ENCODE data around the gene MOCS1. TPM values are rescaled to one million over a fixed set of nuclear protein-coding genes. Genes with fewer than 3 reads are reported as not detected.
A peak's percentile ranks its signal among the peaks of the same experiment; 100 is the strongest.

The MOCS1 gene
- total and polyA plus RNA-seq, 8 donors: 6.9 to 13.8 (median 8.4) TPM

DNA sequence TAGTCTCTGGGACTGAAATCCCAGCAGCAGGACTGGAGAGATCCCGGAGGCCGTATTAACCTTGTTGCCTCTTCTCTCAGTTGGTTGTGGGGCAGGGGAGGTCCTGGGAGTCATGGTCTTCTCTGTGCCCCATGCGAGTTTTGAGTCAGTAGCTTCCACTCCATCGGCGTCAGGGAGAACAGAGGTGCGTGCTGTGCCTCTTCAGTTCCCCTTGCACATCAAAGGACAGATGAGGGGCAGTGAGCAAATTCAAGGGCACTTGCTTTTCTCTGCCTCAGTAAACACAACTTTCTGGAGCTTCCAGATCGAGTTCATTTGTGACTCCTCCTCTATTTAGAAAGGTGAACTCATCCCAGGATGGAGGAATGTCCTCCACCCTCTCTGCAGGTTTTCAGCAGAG lies 48.6 kb downstream of the MOCS1 start:
- WGBS, 2 donors: 87 to 92% methylated on average over 7 of the region's 7 CpGs
- DNase-seq (no peak), ATAC-seq (no peak), FAIRE-seq (no peak)
- TF ChIP-seq, protein P1, sequence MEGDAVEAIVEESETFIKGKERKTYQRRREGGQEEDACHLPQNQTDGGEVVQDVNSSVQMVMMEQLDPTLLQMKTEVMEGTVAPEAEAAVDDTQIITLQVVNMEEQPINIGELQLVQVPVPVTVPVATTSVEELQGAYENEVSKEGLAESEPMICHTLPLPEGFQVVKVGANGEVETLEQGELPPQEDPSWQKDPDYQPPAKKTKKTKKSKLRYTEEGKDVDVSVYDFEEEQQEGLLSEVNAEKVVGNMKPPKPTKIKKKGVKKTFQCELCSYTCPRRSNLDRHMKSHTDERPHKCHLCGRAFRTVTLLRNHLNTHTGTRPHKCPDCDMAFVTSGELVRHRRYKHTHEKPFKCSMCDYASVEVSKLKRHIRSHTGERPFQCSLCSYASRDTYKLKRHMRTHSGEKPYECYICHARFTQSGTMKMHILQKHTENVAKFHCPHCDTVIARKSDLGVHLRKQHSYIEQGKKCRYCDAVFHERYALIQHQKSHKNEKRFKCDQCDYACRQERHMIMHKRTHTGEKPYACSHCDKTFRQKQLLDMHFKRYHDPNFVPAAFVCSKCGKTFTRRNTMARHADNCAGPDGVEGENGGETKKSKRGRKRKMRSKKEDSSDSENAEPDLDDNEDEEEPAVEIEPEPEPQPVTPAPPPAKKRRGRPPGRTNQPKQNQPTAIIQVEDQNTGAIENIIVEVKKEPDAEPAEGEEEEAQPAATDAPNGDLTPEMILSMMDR (IDR thresholded peaks at IDR 0.05): no peak
- H3K27me3 ChIP-seq: no peaks in the 10 kb centered on the region
- H3K9me3 ChIP-seq: no peaks in the 10 kb centered on the region
- intact Hi-C loops (cut with DNase I): loop anchor here in 1 of 3 donors (10.0 kb wide), 1 partner anchor 521 kb away; no protein-coding TSS in a partner anchor
- H3K27ac ChIP-seq: no peak overlapping the region
- H3K36me3 ChIP-seq: no peaks in the 10 kb centered on the region
- H3K4me3 ChIP-seq: no peak overlapping the region
- no peaks in the 10 kb centered on the region for H3K4me1 ChIP-seq

DNA sequence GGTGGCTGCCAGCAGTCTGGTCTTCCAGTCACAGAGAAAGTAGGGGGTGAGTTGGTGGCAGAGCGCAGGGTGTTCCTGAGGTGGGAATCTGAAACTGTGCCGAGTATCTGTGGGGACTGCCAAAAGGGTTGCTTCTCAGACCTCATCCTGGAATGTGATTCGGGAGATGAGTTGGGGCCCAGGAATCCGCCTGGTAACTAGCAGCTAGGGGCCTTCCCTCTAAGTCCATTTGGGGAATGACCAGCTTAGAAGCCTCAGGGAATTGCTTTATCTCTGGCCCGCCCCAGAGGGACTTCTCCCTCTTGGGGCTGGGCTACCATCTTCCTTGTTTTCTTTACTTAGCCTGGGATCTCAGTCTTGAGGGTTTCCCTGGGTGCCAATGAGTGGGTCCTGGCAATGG lies 49.6 kb downstream of the MOCS1 start:
- WGBS, 2 donors: 76 to 89% methylated on average over 5 of the region's 5 CpGs
- no peaks in the 10 kb centered on the region for H3K27me3 ChIP-seq
- no peaks in the 10 kb centered on the region for H3K9me3 ChIP-seq
- intact Hi-C loops (cut with DNase I): loop anchor here in 1 of 3 donors (10.0 kb wide), 1 partner anchor 520 kb away; no protein-coding TSS in a partner anchor
- peaks cover 0 to 5% (median 0%) of the 10 kb centered on the region in 3 donors for H3K4me1 ChIP-seq
- ATAC-seq (no peak), FAIRE-seq (no peak), DNase-seq (no peak)
- no peak overlapping the region for H3K4me3 ChIP-seq
- no peak overlapping the region for H3K27ac ChIP-seq
- H3K36me3 ChIP-seq: no peaks in the 10 kb centered on the region
- TF ChIP-seq, protein P1 (IDR thresholded peaks at IDR 0.05): no peak

DNA sequence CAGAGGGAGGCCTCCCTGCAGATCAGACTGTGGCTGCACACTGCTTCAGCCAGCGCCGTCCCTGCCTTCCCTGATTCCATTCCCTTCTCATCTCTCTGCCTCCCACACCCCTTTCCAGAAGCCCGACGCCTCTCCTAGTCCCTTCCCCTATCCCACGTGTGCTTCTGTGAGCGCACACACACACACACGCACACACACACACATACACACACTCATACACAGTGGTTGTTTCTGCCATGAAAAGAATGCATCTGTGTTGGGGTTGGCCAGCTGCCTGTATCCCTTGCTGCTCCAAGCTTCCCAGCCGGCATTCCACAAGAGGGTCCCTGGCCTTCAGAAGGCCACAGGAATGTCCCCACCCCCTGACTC lies 51.7 kb downstream of the MOCS1 start:
- H3K27me3 ChIP-seq: no peaks in the 10 kb centered on the region
- H3K27ac ChIP-seq: no peak overlapping the region
- FAIRE-seq (no peak), ATAC-seq (peak in 3 of 4 donors; percentile 42 to 60 (median 43)), DNase-seq (peak in 1 of 6 donors; percentile 54)
- no peak overlapping the region for H3K4me3 ChIP-seq
- no peaks in the 10 kb centered on the region for H3K9me3 ChIP-seq
- H3K4me1 ChIP-seq: peaks cover 0 to 5% (median 0%) of the 10 kb centered on the region in 3 donors
- WGBS, 2 donors: 59 to 63% methylated on average over 8 of the region's 8 CpGs
- H3K36me3 ChIP-seq: no peaks in the 10 kb centered on the region
- TF ChIP-seq, protein P1 (IDR thresholded peaks at IDR 0.05): no peak
- intact Hi-C loops (cut with DNase I): loop anchor here in 1 of 3 donors (10.0 kb wide), 1 partner anchor 518 kb away; no protein-coding TSS in a partner anchor

DNA sequence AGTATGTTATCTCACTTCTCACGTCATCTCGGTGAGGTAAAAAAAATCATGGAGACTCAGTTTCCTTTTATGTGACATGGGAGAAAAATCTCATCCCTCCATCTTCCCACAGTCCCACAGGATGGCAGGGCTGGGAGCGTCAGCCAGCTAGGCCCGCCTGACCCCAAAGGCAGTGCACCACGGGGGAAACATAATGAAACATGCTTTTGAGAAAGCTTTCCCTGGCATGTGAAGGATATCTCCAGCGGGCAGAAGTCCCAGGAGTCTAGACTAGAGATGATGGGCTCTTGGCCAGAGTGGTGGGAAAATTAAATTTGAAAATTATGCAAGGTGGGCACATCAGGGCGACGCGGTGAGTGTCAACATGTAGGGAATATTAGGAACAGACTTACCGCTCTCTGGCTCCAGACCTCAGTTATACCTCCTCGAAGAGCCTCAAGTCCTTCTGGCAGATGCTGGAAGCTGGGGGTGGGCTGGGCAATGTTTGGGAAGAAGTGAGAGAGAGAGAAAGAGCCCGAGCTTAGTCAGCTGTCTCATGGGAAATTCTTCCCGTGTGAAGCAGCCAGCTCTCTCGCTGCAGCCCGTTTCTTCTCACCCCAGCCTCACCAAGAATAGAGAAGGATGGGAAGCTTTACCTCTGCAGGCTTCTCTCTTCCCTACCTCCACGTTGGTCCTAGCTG lies 52.3 kb downstream of the MOCS1 start:
- Histone ChIP-seq H3K4me3 (no peak overlapping the region), H3K27me3 (no peaks in the 10 kb centered on the region), H3K9me3 (no peaks in the 10 kb centered on the region), H3K4me1 (peaks cover 0 to 5% (median 0%) of the 10 kb centered on the region in 3 donors), H3K27ac (no peak overlapping the region), H3K36me3 (no peaks in the 10 kb centered on the region)
- intact Hi-C loops (cut with DNase I): loop anchor here in 1 of 3 donors (10.0 kb wide), 1 partner anchor 517 kb away; no protein-coding TSS in a partner anchor
- DNase-seq (no peak), FAIRE-seq (no peak), ATAC-seq (peak in 1 of 4 donors; percentile 44)
- 71 to 78% methylated on average over 16 of the region's 16 CpGs for WGBS, 2 donors
- TF ChIP-seq, protein P1 (IDR thresholded peaks at IDR 0.05): no peak

DNA sequence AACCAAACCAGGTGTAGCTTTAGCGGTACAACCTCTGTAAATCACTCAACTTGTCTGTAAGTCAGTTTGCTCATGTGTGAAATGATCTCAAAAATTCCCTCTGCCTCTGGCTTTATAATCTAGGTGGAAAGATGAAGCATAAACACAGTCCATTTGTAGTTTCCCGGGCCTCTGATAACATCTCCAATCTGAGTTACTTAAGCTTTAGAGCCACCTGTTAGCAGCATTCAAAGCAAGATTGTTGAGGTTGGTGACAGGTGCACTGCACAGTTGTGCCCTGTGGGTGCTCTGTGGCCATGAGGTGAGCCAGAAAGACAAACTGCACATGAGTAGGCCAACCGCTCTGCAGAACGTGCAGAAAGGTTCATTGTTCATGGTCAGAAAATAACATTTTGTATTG lies 53.7 kb downstream of the MOCS1 start:
- DNase-seq (no peak), FAIRE-seq (no peak), ATAC-seq (peak in 1 of 4 donors; percentile 19)
- H3K4me3 ChIP-seq: no peak overlapping the region
- H3K27ac ChIP-seq: no peak overlapping the region
- no peaks in the 10 kb centered on the region for H3K27me3 ChIP-seq
- TF ChIP-seq, protein P1 (IDR thresholded peaks at IDR 0.05): no peak
- H3K9me3 ChIP-seq: no peaks in the 10 kb centered on the region
- H3K36me3 ChIP-seq: no peaks in the 10 kb centered on the region
- peaks cover 0 to 5% (median 0%) of the 10 kb centered on the region in 3 donors for H3K4me1 ChIP-seq
- WGBS, 2 donors: 37 to 40% methylated on average over 4 of the region's 4 CpGs
- intact Hi-C loops (cut with DNase I): loop anchor here in 1 of 3 donors (10.0 kb wide), 1 partner anchor 516 kb away; no protein-coding TSS in a partner anchor

Measured in pancreas (tissue), 10 donors.